HG03442 (cell line): ENCODE results near the gene DMAC2.
"Not testable (repeated sequence)": the region's sequence is repeated elsewhere in the genome, so short reads cannot be mapped to it uniquely, and the experiment has no call there.

Experiments
- ATAC-seq: cut with Tn5 transposase; IDR thresholded peaks from one replicate; pipeline ENCODE4 v1.9.1; 2021; ENCODE audit warnings: mild to moderate bottlenecking, moderate library complexity; ENCODE audit not compliant: unreplicated experiment

Gene DMAC2

GRCh38 chr19:41443813-41444455, 4.2 kb upstream of the DMAC2 start:
- ATAC-seq, result no peak

GRCh38 chr19:41442473-41443355, 3.0 kb upstream of the DMAC2 start, which contains the start of gene ERICH4:
ERICH4 (plus strand) TSS chr19:41443156; CDS start chr19:41443170, 14 bp downstream.
- no peak for ATAC-seq

- ATAC-seq, result no peak
Observed at GRCh38 chr19:41441321-41441945, 1.7 kb upstream of the DMAC2 start.

- no peak for ATAC-seq
Observed at GRCh38 chr19:41437944-41438574, 1.7 kb downstream of the DMAC2 start.

GRCh38 chr19:41436674-41436951, 3.1 kb downstream of the DMAC2 start:
- ATAC-seq, result no peak

GRCh38 chr19:41435936-41436673, 3.6 kb downstream of the DMAC2 start:
- no peak for ATAC-seq

GRCh38 chr19:41435376-41435775, 4.3 kb downstream of the DMAC2 start:
- not testable (repeated sequence) for ATAC-seq

GRCh38 chr19:41434450-41434849, 5.3 kb downstream of the DMAC2 start:
- no peak for ATAC-seq

- ATAC-seq, result no peak
Observed at GRCh38 chr19:41433171-41433570, 6.5 kb downstream of the DMAC2 start.

- no peak for ATAC-seq
Observed at GRCh38 chr19:41431426-41432386, 8.0 kb downstream of the DMAC2 start.

GRCh38 chr19:41430922-41431321, 8.8 kb downstream of the DMAC2 start:
- ATAC-seq, result no peak

GRCh38 chr19:41428481-41428859, 11.2 kb downstream of the DMAC2 start:
- no peak for ATAC-seq

- no peak for ATAC-seq
Observed at GRCh38 chr19:41427647-41428480, 11.8 kb downstream of the DMAC2 start.

GRCh38 chr19:41426952-41427646, 12.6 kb downstream of the DMAC2 start, which contains the start of gene B3GNT8:
B3GNT8 (minus strand) TSS chr19:41427374; CDS start chr19:41426778, 596 bp downstream.
- ATAC-seq, result no peak

- ATAC-seq, result no peak
Observed at GRCh38 chr19:41426116-41426841, 13.4 kb downstream of the DMAC2 start.

GRCh38 chr19:41425174-41426115, 14.3 kb downstream of the DMAC2 start:
- ATAC-seq, result no peak
